GM12801 (cell line): ENCODE data around the gene GADL1.

Source experiments
- TF ChIP-seq, protein P1 (sequence below): IDR thresholded peaks from one replicate; pipeline ENCODE4 v1.5.1; 2011; ENCODE audit warnings: control low read depth; ENCODE audit not compliant: insufficient read length; ENCODE audit errors: extremely low read depth

GADL1 gene

DNA sequence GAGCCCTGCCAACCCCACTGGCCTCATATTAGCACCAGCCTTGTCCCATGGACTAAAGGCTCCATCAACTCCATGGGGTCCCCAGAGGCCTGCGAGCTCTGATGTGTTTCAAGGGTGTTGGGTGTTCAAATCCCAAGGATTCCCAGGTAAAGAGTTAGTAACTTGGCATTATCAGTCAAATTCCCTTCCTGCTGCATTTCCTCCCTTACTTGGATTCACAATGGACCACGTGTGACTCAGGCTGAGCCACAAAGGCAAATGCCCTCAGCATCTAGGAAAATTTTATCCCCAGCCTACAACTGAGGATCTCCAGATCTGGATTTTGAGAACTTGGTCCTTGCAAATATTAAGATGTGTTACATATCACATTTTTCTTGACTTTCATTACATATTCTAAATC is 58.8 kb downstream of the GADL1 start:
- TF ChIP-seq, protein P1, sequence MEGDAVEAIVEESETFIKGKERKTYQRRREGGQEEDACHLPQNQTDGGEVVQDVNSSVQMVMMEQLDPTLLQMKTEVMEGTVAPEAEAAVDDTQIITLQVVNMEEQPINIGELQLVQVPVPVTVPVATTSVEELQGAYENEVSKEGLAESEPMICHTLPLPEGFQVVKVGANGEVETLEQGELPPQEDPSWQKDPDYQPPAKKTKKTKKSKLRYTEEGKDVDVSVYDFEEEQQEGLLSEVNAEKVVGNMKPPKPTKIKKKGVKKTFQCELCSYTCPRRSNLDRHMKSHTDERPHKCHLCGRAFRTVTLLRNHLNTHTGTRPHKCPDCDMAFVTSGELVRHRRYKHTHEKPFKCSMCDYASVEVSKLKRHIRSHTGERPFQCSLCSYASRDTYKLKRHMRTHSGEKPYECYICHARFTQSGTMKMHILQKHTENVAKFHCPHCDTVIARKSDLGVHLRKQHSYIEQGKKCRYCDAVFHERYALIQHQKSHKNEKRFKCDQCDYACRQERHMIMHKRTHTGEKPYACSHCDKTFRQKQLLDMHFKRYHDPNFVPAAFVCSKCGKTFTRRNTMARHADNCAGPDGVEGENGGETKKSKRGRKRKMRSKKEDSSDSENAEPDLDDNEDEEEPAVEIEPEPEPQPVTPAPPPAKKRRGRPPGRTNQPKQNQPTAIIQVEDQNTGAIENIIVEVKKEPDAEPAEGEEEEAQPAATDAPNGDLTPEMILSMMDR = no peak

DNA sequence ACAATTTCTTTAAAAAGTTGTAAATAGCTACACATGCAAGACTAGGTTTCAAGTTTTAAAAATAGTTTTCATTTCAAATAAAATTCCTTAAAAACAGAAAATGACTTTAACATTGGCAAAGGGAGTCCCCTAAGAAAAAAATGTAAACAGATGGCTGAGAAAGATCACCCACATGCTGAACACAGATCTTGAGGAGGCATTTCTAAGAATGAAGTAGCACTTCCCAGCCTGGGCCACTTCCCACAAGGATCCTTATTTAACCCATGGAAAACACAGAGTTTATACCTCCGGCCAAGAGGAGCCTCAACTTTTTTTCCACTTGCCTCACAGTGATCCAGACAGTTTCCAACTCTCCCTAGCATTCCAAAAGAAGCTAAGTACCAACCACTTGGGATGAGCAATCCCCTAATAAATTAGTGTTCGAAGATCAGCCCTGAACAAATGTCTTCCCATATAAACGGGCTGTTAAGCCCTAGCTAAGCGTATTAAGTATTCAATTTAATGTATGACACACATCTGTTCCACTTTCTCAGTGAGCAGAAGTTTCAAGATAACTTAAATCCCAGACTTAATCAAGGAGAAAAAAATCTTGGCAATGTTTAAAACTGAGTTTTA is 61.4 kb downstream of the GADL1 start:
- TF ChIP-seq, protein P1 = no peak

DNA sequence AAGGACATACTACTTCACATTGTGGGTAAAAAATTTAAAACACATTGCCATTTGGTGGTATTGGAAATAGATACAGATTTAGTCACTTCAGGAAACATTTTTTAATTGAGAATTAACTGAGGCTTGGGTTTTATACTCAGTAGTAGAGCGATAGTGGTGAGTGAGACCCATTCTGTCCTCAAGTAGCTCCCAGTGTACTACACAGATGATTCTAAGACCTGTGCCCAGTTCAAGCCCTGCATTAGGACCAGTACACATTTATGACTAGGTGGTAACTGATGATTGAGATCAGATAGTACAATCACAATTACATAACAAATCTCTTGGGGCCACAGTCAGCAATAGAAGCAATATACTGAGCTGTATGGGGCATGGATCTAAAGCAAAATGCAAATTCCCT is 67.4 kb downstream of the GADL1 start:
- TF ChIP-seq, protein P1 = no peak

DNA sequence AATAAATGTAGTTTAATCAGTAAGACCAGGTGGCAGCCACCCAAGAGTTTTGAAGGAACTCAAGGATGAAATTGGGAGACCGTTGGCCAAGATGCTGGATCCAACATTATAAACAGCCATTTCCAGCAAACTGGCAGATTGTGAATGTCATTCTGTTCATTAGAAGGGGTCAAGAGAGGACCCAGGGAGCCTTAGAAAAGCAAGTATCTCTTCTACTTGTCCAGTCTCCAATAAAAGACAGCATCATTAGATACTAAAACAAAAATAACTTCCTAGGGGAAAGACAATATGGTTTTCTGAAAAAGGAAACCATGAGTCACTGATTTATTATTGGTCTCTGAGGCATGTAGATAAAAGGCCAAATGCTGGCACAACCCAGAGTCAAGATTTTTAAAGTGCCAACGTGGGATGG is 67.9 kb downstream of the GADL1 start:
- TF ChIP-seq, protein P1 = no peak

DNA sequence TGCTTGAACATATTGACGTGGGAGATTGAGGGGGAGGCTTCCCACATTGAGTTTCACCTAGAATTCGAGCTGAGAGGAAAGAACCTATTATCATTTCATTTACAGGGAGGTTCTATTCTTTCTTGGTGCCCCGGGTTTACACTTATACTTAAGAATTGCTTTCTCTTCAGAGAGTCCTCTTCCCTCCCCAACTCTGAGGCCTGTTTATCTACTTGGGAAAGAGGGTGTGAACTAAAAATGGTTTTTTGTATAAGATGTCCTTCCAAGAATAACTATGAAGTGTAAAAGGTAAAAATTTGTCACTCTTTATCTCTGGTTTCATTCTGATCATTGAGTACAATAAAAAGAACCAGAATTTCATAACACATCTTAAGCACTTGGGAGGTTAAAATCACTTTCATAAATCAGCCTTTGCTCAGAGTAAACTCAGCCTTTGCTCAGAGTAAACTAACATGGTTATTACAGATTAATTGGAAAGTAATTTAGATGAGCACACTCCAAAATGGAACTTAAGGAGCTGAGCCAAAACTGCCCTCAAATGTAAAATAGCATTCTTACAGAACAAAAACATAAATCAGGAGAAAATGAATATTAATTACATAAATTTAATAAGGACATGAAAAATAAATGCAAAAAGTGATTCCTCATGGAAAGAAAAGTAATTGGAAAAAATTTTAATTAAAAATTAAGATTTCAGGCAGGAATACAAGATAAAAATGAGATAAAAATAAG is 75.2 kb downstream of the GADL1 start:
- TF ChIP-seq, protein P1 = no peak

DNA sequence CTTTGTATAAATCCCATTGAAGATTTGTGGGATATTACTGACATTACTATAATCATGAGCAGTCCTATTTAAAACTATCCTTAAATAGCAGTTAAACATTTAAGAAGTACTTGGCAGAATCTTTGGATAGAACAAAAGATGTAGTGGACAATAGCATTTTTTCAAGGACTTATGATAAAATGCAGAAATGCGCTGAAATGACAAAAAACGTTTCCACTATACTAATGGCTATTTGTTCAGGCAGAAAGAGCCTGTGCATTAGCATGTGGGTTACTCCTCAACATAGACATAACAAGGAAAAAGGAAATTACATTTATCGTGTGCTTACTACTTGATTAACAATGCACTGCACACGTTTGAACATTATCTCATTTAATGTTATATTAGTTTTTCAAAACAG is 80.7 kb downstream of the GADL1 start:
- TF ChIP-seq, protein P1 = no peak

DNA sequence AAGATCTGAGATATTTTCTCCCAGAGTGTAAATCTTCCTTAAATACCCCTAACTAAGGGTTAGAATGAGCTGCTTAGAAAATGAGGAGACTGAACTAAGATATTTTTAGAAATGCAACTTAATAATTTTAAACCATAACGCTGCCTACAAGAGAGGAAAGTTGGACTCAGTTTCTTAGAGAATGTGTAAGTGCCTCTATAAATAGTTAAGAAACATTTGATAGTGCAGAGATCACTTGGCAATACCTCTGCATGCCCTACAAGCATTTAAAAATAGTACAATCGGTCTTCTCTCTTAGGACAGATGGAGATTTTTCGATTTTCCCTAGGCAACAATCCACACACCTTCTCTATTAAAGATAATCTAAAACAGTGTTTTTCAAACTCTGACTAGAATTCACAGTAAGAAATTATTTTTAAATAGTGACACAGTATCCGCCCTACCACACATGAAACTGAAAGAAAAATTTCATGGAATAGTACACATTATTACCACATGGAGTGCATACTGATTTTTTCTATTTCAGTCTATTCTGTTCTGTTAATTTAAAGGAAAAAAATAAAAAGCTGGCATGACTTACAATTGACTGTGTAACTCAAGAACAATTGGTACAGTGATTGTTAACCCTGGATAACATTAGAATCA is 83.2 kb downstream of the GADL1 start:
- TF ChIP-seq, protein P1 = no peak
